ENCODE results near the gene PARP9. TPM values are rescaled to one million over a fixed set of nuclear protein-coding genes. Genes with fewer than 3 reads are reported as not detected.

The PARP9 gene
- total and polyA plus RNA-seq, 2 of the 13 experiments (the other 11 are each of a cell fraction or from before 2014, with no cell fraction given), result 6.5 to 10.6 TPM

- 98% methylated on average over 3 of the region's 3 CpGs for WGBS (ENCODE audit: low lambda C conversion rate)
- Histone ChIP-seq H3K4me3 (replicated peaks in 1 of 3; ENCODE audit: insufficient read depth in 1 of 3, low read depth in 2 of 3, low read length in 3 of 3) (no peak overlapping the region), H3K4me1 (ENCODE audit: insufficient read depth, low read length) (peaks cover 18% of the 10 kb centered on the region), H3K9me3 (ENCODE audit: low read length) (no peaks in the 10 kb centered on the region), H4K20me1 (ENCODE audit: insufficient read depth, low read length) (no peaks in the 10 kb centered on the region), H3K9ac (ENCODE audit: insufficient read depth, low read depth, low read length) (no peak overlapping the region), H3K79me2 (ENCODE audit: insufficient read depth, low read length) (peaks cover 2% of the 10 kb centered on the region), H3K27ac (ENCODE audit: extremely low read length, insufficient read depth, low read length) (no peak overlapping the region), H3K4me2 (ENCODE audit: low read depth, low read length) (no peak overlapping the region), H2AFZ (ENCODE audit: low read length) (no peak overlapping the region), H3K27me3 (ENCODE audit: control insufficient read depth in 1 of 2, insufficient read depth in 2 of 2, low read length in 2 of 2) (no peaks in the 10 kb centered on the region), H3K36me3 (replicated peaks in 1 of 2; ENCODE audit: control insufficient read depth in 1 of 2, insufficient read depth in 2 of 2, low read length in 2 of 2) (no peaks in the 10 kb centered on the region)
- DNase-seq (ENCODE audit: low spot score), result no peak
- POLR2A ChIA-PET, result no interaction called here
- CTCF ChIA-PET (ENCODE audit: low intra/inter-chr PET ratio, low total read pairs), result interaction anchor here (1.5 to 4.0 kb wide), 3 partner anchors 101 to 121 kb away, joined by 4 to 39 read pairs (median 6); partner anchors contain the start of gene PARP14
- TF ChIP-seq ZNF512B (CRISPR knock-in tag; IDR thresholded peaks at IDR 0.05; ENCODE audit: borderline replicate concordance) (no peak), RARA (CRISPR knock-in tag; IDR thresholded peaks at IDR 0.05) (no peak), TOE1 (CRISPR knock-in tag; IDR thresholded peaks at IDR 0.05) (no peak), ZBTB39 (CRISPR knock-in tag; IDR thresholded peaks at IDR 0.05) (no peak), ZNF234 (CRISPR knock-in tag; conservative IDR thresholded peaks at IDR 0.05) (no peak), NFYC (CRISPR knock-in tag; IDR thresholded peaks at IDR 0.05) (no peak), RBM22 (optimal IDR thresholded peaks at IDR 0.05; ENCODE audit: low read length) (no peak), SATB2 (CRISPR knock-in tag; IDR thresholded peaks at IDR 0.05) (no peak), TRAFD1 (CRISPR knock-in tag; IDR thresholded peaks at IDR 0.05; ENCODE audit: borderline replicate concordance) (no peak), ZNF572 (CRISPR knock-in tag; IDR thresholded peaks at IDR 0.05) (no peak), ZNF891 (CRISPR knock-in tag; IDR thresholded peaks at IDR 0.05) (no peak), BCL3 (CRISPR knock-in tag; IDR thresholded peaks at IDR 0.05) (no peak), ZSCAN12 (CRISPR knock-in tag; IDR thresholded peaks at IDR 0.05) (no peak), HMG20A (CRISPR knock-in tag; IDR thresholded peaks at IDR 0.05; ENCODE audit: borderline replicate concordance) (no peak), PREB (CRISPR knock-in tag; IDR thresholded peaks at IDR 0.05) (no peak)
- no TSS peak for BruUV-seq (replicated peaks)
- in situ Hi-C loops (cut with HindIII; ENCODE audit: extremely low pct_ligation_motif_present, low pct_unique_long_range_greater_than_20kb) (loop anchor here (5.0 kb wide), 1 partner anchor 117 kb away; no protein-coding TSS in a partner anchor), intact Hi-C loops (cut with micrococcal nuclease; ENCODE audit: unreplicated experiment) (loop anchor here (1.0 to 2.0 kb wide), 3 partner anchors 91 to 119 kb away; no protein-coding TSS in a partner anchor)
- FAIRE-seq, result no peak
- no peak for ATAC-seq
These were observed 4.2 kb downstream of the PARP9 start for GRCh38 chr3:122559906-122560305.
